LNCAP (cell line): ENCODE measurements around the gene JAKMIP2.

Experiments used
- TF ChIP-seq, protein P1 (sequence below): fragments of 450-650 bp; IDR thresholded peaks from 2 replicates; pipeline ENCODE4 v1.5.1; 2017; ENCODE audit warnings: mild to moderate bottlenecking

JAKMIP2 gene

DNA sequence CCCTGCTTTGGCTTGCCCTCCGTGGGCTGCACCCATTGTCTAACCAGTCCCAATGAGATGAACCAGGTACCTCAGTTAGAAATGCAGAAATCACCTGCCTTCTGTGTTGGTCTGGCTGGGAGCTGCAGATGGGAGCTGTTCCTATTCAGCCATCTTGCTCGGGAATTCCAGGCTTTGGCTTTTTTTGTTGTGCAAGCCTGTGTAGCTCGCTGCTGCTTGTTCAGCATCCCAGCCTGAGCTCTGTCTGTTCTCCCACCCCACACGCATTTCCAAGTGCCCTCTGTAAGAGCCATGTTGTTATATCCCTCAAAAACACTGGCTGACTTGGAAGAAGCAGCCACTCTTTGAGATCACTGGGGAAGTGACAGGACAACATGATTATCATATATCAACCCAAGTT is 171.0 kb downstream of the JAKMIP2 start:
- TF ChIP-seq, protein P1, sequence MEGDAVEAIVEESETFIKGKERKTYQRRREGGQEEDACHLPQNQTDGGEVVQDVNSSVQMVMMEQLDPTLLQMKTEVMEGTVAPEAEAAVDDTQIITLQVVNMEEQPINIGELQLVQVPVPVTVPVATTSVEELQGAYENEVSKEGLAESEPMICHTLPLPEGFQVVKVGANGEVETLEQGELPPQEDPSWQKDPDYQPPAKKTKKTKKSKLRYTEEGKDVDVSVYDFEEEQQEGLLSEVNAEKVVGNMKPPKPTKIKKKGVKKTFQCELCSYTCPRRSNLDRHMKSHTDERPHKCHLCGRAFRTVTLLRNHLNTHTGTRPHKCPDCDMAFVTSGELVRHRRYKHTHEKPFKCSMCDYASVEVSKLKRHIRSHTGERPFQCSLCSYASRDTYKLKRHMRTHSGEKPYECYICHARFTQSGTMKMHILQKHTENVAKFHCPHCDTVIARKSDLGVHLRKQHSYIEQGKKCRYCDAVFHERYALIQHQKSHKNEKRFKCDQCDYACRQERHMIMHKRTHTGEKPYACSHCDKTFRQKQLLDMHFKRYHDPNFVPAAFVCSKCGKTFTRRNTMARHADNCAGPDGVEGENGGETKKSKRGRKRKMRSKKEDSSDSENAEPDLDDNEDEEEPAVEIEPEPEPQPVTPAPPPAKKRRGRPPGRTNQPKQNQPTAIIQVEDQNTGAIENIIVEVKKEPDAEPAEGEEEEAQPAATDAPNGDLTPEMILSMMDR = no peak

DNA sequence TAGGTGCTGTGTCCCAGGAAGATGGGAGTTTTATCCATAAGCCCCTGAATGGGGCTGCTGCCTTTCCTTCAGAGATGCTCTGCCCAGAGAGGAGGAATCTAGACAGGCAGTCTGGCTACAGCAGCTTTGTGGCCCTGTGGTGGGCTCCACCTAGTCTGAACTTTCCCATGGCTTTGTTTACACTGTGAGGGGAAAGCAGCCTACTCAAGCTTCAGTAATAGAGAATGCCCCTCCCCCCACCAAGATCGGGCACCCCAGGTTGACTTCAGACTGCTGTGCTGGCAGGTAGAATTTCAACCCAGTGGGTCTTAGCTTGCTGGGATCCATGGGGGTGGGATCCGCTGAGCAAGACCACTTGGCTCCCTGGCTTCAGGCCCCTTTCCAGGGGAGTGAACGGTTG is 171.7 kb downstream of the JAKMIP2 start:
- TF ChIP-seq, protein P1 = no peak

DNA sequence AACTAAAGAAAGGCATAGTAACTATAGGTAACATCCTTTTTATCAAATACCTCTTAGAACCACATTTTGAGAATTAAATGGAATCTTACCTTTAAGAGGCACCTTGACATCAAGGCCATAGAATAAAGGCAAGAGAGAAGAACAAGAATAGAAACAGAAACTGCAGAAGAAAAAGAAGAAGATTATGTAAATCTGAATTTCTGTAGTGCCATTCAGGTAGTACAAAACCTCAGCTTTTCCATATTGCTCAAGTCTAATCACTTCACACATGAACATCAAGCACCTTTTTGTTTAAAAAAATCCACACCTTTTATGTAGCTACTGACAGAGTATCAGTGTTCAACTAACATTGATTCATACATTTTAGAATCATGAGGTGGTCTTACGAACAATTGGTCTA is 180.9 kb downstream of the JAKMIP2 start:
- TF ChIP-seq, protein P1 = no peak

DNA sequence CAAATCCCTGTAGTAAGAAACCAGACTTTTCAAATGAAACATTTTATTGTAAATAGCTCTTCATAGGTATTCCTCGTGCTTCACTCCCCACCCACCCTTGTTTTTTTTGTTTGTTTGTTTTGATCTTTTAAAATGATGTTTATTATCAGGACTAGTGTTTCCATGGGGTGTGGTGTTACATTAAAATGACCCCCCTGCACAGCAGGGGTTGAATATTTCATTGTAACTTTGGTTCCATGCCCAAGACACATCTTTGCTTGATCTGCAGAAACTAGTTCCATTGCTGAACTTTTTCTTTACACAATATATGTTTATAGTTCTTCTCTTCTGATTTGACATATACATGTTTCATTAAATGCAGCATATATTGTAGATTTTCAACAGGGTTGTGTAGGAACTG is 191.4 kb downstream of the JAKMIP2 start:
- TF ChIP-seq, protein P1 = no peak

DNA sequence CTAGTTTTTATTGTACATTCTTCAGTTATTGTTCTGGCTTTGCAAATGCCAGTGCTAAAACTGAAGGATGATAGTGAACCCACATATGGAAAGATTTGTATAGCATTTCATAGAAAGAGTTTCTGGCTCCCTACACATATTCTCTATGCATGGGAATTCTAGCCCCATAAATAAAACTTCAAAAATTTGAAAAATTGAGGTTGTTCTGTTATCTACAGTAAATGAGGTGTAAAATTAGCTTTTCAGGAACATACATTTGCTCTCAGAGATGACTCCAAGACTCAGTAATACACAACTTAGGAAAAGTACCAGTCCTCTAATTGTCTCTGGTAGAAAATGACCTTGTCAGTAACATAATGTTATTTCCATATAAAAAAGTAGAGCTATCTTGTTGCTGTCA is 192.4 kb downstream of the JAKMIP2 start:
- TF ChIP-seq, protein P1 = no peak

DNA sequence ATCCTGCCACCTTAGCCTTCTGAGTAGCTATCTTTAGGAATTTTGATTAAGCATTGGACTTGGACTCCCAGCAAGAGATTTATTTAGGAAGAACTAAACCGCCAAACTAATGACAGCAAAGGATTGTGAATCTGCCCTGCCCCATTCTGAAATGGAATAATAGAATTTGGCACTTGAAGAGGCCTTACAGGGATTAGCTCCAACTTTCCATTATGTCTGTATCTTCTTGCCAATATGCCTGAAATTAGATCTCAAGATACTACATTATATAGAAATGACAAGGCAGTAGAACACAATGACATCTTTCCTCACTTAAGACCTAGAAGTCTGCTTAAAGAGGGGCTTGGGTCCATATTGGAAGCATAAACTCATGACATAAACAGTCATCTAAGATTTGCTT is 195.7 kb downstream of the JAKMIP2 start:
- TF ChIP-seq, protein P1 = no peak

DNA sequence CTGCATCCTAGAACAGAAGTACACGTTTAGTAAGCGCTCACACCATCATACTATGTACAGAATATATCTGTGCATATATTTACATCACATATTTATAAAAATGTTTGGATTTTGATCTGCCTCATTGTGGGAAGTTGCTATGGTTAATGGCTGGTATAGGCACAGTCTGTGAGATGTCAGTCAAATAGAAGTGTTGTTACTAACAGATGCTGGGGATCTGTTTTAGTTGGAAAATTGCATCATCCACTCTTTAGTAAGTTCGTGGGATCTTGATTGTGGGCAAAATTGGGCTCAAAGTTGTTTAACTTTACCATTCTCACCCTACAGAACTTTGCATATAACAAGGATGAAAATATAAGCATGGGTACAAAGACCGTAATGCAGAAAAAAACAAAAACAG is 196.3 kb downstream of the JAKMIP2 start:
- TF ChIP-seq, protein P1 = no peak
